ENCODE measurements around the gene CEP76. TPM values are rescaled to one million over a fixed set of nuclear protein-coding genes. Genes with fewer than 3 reads are reported as not detected.

CEP76 gene
- polyA plus RNA-seq, 1 donor (not counting 4 experiments of a cell fraction or from before 2014, with no cell fraction given), result 10.7 TPM

GRCh38 chr18:12726331-12726730, 23.8 kb upstream of the CEP76 start:
- no peak for DNase-seq (ENCODE audit: low read depth, low spot score)
- Histone ChIP-seq H3K4me2 (ENCODE audit: control insufficient read depth, extremely low read depth, insufficient read depth, low read depth, low read length) (no peak overlapping the region), H3K4me1 (ENCODE audit: control insufficient read depth, extremely low read depth, insufficient read depth, low read length) (no peaks in the 10 kb centered on the region), H3K4me3 (ENCODE audit: control insufficient read depth in 2 of 3, extremely low read depth in 1 of 3, insufficient read depth in 2 of 3, low read depth in 1 of 3, low read length in 3 of 3) (no peak overlapping the region), H3K27ac (ENCODE audit: control insufficient read depth, insufficient read depth, low read length) (no peak overlapping the region), H4K20me1 (ENCODE audit: control insufficient read depth, extremely low read depth, insufficient read depth, low read length) (no peaks in the 10 kb centered on the region), H2AFZ (ENCODE audit: control insufficient read depth, low read length) (no peak overlapping the region), H3K9me1 (ENCODE audit: control insufficient read depth, extremely low read depth, insufficient read depth, low read length) (no peaks in the 10 kb centered on the region), H3K9me3 (ENCODE audit: control insufficient read depth, low read depth, low read length) (no peaks in the 10 kb centered on the region), H3K9ac (ENCODE audit: control insufficient read depth, extremely low read depth, insufficient read depth, low read length) (no peak overlapping the region), H3K79me2 (ENCODE audit: control insufficient read depth, insufficient read depth, low read length) (no peaks in the 10 kb centered on the region), H3K36me3 (ENCODE audit: control insufficient read depth in 2 of 2, extremely low read depth in 1 of 2, insufficient read depth in 2 of 2, low read length in 2 of 2) (peaks cover 5 to 24% of the 10 kb centered on the region in 2 experiments), H3K27me3 (ENCODE audit: control insufficient read depth, extremely low read depth, insufficient read depth, low read length) (no peaks in the 10 kb centered on the region)
- no peak for FAIRE-seq
- dilution Hi-C loops (cut with MboI; ENCODE audit: extremely low pct_ligation_motif_present, low sequenced_read_pairs), result loop anchor here (25.0 kb wide), 1 partner anchor 186 kb away; no protein-coding TSS in a partner anchor
- TF ChIP-seq EZH2 (IDR thresholded peaks at IDR 0.05; ENCODE audit: low read length), result no peak
- TF ChIP-seq CTCF (optimal IDR thresholded peaks at IDR 0.05 in 1 of 3, IDR thresholded peaks at IDR 0.05 in 1 of 3, conservative IDR thresholded peaks at IDR 0.05 in 1 of 3; ENCODE audit: extremely low read depth in 1 of 3, insufficient read depth in 2 of 3, low read length in 3 of 3), result no peak

GRCh38 chr18:12722731-12723130, 20.2 kb upstream of the CEP76 start:
- Histone ChIP-seq H3K9ac (ENCODE audit: control insufficient read depth, extremely low read depth, insufficient read depth, low read length) (no peak overlapping the region), H4K20me1 (ENCODE audit: control insufficient read depth, extremely low read depth, insufficient read depth, low read length) (no peaks in the 10 kb centered on the region), H3K9me1 (ENCODE audit: control insufficient read depth, extremely low read depth, insufficient read depth, low read length) (no peaks in the 10 kb centered on the region), H3K36me3 (ENCODE audit: control insufficient read depth in 2 of 2, extremely low read depth in 1 of 2, insufficient read depth in 2 of 2, low read length in 2 of 2) (peaks cover 6 to 27% of the 10 kb centered on the region in 2 experiments), H3K4me3 (ENCODE audit: control insufficient read depth in 2 of 3, extremely low read depth in 1 of 3, insufficient read depth in 2 of 3, low read depth in 1 of 3, low read length in 3 of 3) (no peak overlapping the region), H3K27ac (ENCODE audit: control insufficient read depth, insufficient read depth, low read length) (no peak overlapping the region), H3K79me2 (ENCODE audit: control insufficient read depth, insufficient read depth, low read length) (no peaks in the 10 kb centered on the region), H3K27me3 (ENCODE audit: control insufficient read depth, extremely low read depth, insufficient read depth, low read length) (no peaks in the 10 kb centered on the region), H3K4me2 (ENCODE audit: control insufficient read depth, extremely low read depth, insufficient read depth, low read depth, low read length) (no peak overlapping the region), H3K4me1 (ENCODE audit: control insufficient read depth, extremely low read depth, insufficient read depth, low read length) (no peaks in the 10 kb centered on the region), H3K9me3 (ENCODE audit: control insufficient read depth, low read depth, low read length) (no peaks in the 10 kb centered on the region), H2AFZ (ENCODE audit: control insufficient read depth, low read length) (no peak overlapping the region)
- FAIRE-seq (no peak), DNase-seq (ENCODE audit: low read depth, low spot score) (no peak)
- dilution Hi-C loops (cut with MboI; ENCODE audit: extremely low pct_ligation_motif_present, low sequenced_read_pairs), result no loop called here
- TF ChIP-seq CTCF (optimal IDR thresholded peaks at IDR 0.05 in 1 of 3, IDR thresholded peaks at IDR 0.05 in 1 of 3, conservative IDR thresholded peaks at IDR 0.05 in 1 of 3; ENCODE audit: extremely low read depth in 1 of 3, insufficient read depth in 2 of 3, low read length in 3 of 3) (no peak), EZH2 (IDR thresholded peaks at IDR 0.05; ENCODE audit: low read length) (no peak)

All from keratinocyte (primary cell).